Liver (tissue), 9 donors: ENCODE measurements around the gene CDC5L. TPM values are rescaled to one million over a fixed set of nuclear protein-coding genes. Genes with fewer than 3 reads are reported as not detected.
A peak's percentile ranks its signal among the peaks of the same experiment; 100 is the strongest.

Source experiments
- DNase-seq: peaks from one replicate; pipeline ENCODE4 v3.0.0-alpha.2; 2017; ENCODE audit warnings: low spot score
- H3K27ac ChIP-seq, 2 donors: one replicate each; pipeline ENCODE4 v1.7.0; 2013; ENCODE audit warnings: inconsistent platforms in 2 of 2, low read length in 2 of 2, control low read depth in 1 of 2, low read depth in 1 of 2, mild to moderate bottlenecking in 1 of 2
- H3K27me3 ChIP-seq, 4 donors: one replicate each; pipeline versions ENCODE4 v1.6.1 to v1.7.0; 2013; ENCODE audit warnings: low read length in 3 of 4, inconsistent platforms in 1 of 4, mild to moderate bottlenecking in 1 of 4, moderate library complexity in 1 of 4; ENCODE audit not compliant: control insufficient read depth in 4 of 4, insufficient read depth in 4 of 4
- H3K36me3 ChIP-seq, 4 donors: one replicate each; pipeline versions ENCODE4 v1.6.1 to v1.7.0; 2013; ENCODE audit warnings: low read length in 3 of 4, mild to moderate bottlenecking in 3 of 4, low read depth in 1 of 4, moderate library complexity in 1 of 4; ENCODE audit not compliant: control insufficient read depth in 4 of 4, insufficient read depth in 3 of 4
- H3K4me1 ChIP-seq, 4 donors: one replicate each; pipeline versions ENCODE4 v1.6.1 to v1.7.0; 2013; ENCODE audit warnings: low read length in 3 of 4, mild to moderate bottlenecking in 3 of 4, moderate library complexity in 1 of 4; ENCODE audit not compliant: control insufficient read depth in 4 of 4, insufficient read depth in 4 of 4
- H3K4me3 ChIP-seq, 3 donors: one replicate each; pipeline versions ENCODE4 v1.6.1 to v1.7.0; 2013; ENCODE audit warnings: low read length in 3 of 3, control low read depth in 1 of 3, low read depth in 1 of 3, mild to moderate bottlenecking in 1 of 3
- H3K9ac ChIP-seq, 2 donors: one replicate each; pipeline ENCODE4 v1.7.0; 2013; ENCODE audit warnings: low read length in 2 of 2, mild to moderate bottlenecking in 2 of 2, moderate library complexity in 2 of 2, control low read depth in 1 of 2, low read depth in 1 of 2
- H3K9me3 ChIP-seq, 4 donors: one replicate each; pipeline versions ENCODE4 v1.6.1 to v1.7.0; 2013; ENCODE audit warnings: low read length in 3 of 4; ENCODE audit not compliant: control insufficient read depth in 4 of 4
- ATF3 ChIP-seq: IDR thresholded peaks from 2 replicates; pipeline ENCODE4 v1.6.1; 2016; ENCODE audit warnings: antibody characterized with exemption
- FOXA1 ChIP-seq: IDR thresholded peaks from 2 replicates; pipeline ENCODE4 v1.6.1; 2016; ENCODE audit warnings: antibody characterized with exemption
- FOXA2 ChIP-seq: IDR thresholded peaks from 2 replicates; pipeline ENCODE4 v1.6.1; 2016; ENCODE audit warnings: antibody characterized with exemption
- GABPA ChIP-seq, 2 donors: IDR thresholded peaks in 1 of 2; conservative IDR thresholded peaks in 1 of 2; 2 replicates each; pipeline ENCODE4 v1.6.1; 2016; ENCODE audit warnings: antibody characterized with exemption in 2 of 2, mild to moderate bottlenecking in 1 of 2, moderate library complexity in 1 of 2
- HNF4A ChIP-seq, 2 donors: conservative IDR thresholded peaks; 2 replicates each; pipeline ENCODE4 v1.6.1; 2016; ENCODE audit warnings: antibody characterized with exemption in 2 of 2, mild to moderate bottlenecking in 2 of 2
- HNF4G ChIP-seq: IDR thresholded peaks from 2 replicates; pipeline ENCODE4 v1.6.1; 2016; ENCODE audit warnings: antibody characterized with exemption
- JUND ChIP-seq, 2 donors: IDR thresholded peaks; 2 replicates each; pipeline ENCODE4 v1.6.1; 2016; ENCODE audit warnings: antibody characterized with exemption in 2 of 2
- NR2F2 ChIP-seq: IDR thresholded peaks from 2 replicates; pipeline ENCODE4 v1.6.1; 2016; ENCODE audit warnings: antibody characterized with exemption
- RAD21 ChIP-seq, 2 donors: IDR thresholded peaks; 2 replicates each; pipeline ENCODE4 v1.6.1; 2016; ENCODE audit warnings: antibody characterized with exemption in 2 of 2, mild to moderate bottlenecking in 2 of 2
- SP1 ChIP-seq: IDR thresholded peaks from 2 replicates; pipeline ENCODE4 v1.6.1; 2018; ENCODE audit warnings: antibody characterized with exemption, mild to moderate bottlenecking
- TAF1 ChIP-seq: conservative IDR thresholded peaks from 2 replicates; pipeline ENCODE4 v1.6.1; 2016; ENCODE audit warnings: antibody characterized with exemption, mild to moderate bottlenecking
- WGBS: extraction: QIAGEN DNeasy Blood & Tissue Kit; methylation state at CpG from one replicate; pipeline ENCODE4 v1.1.7; 2013; 5-methylcytosine and 5-hydroxymethylcytosine counted together
- polyA plus RNA-seq, 2 donors: library from polyadenylated mRNA; stranded (reverse) in 1 of 2; unstranded in 1 of 2; fragments of 200-250 nt in 1 of 2; fragments of >200 nt in 1 of 2; fragmentation: Nextera tagmentation in 1 of 2; extraction: Ambion mirVana in 1 of 2; gene quantifications; one replicate each; pipeline versions ENCODE4 v1.2.1 to v1.2.3, GENCODE V29; 2013 to 2015
- total RNA-seq, 2 donors: library from RNA; depleted of rRNA; stranded (reverse); fragments of >200 nt; gene quantifications; one replicate each; pipeline ENCODE4 v1.2.3, GENCODE V29; 2014
- TF ChIP-seq, protein P1 (sequence below): IDR thresholded peaks from 2 replicates; pipeline ENCODE4 v1.6.1; 2016; ENCODE audit warnings: antibody characterized with exemption, mild to moderate bottlenecking
- TF ChIP-seq, protein P2 (sequence below): fragments of 150-350 bp; IDR thresholded peaks from 2 replicates; pipeline ENCODE4 v1.5.1; 2017; ENCODE audit warnings: improper control_type of control experiment, low read depth, low read length; ENCODE audit not compliant: missing input control
- donor health status: healthy.
- donor health status: healthy.
- donor health status: healthy.
- donor health status: healthy.
- donor health status: healthy.

The CDC5L gene
- total and polyA plus RNA-seq, 4 donors, result 5.4 to 12.3 (median 11.0) TPM

- TF ChIP-seq, protein P1, sequence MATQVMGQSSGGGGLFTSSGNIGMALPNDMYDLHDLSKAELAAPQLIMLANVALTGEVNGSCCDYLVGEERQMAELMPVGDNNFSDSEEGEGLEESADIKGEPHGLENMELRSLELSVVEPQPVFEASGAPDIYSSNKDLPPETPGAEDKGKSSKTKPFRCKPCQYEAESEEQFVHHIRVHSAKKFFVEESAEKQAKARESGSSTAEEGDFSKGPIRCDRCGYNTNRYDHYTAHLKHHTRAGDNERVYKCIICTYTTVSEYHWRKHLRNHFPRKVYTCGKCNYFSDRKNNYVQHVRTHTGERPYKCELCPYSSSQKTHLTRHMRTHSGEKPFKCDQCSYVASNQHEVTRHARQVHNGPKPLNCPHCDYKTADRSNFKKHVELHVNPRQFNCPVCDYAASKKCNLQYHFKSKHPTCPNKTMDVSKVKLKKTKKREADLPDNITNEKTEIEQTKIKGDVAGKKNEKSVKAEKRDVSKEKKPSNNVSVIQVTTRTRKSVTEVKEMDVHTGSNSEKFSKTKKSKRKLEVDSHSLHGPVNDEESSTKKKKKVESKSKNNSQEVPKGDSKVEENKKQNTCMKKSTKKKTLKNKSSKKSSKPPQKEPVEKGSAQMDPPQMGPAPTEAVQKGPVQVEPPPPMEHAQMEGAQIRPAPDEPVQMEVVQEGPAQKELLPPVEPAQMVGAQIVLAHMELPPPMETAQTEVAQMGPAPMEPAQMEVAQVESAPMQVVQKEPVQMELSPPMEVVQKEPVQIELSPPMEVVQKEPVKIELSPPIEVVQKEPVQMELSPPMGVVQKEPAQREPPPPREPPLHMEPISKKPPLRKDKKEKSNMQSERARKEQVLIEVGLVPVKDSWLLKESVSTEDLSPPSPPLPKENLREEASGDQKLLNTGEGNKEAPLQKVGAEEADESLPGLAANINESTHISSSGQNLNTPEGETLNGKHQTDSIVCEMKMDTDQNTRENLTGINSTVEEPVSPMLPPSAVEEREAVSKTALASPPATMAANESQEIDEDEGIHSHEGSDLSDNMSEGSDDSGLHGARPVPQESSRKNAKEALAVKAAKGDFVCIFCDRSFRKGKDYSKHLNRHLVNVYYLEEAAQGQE, result no peak
These were observed 65.6 kb downstream of the CDC5L start (continued) for GRCh38 chr6:44453146-44453545.

- H3K4me3 ChIP-seq, result no peak overlapping the region
- DNase-seq, result no peak
These were observed 66.7 kb downstream of the CDC5L start for GRCh38 chr6:44454198-44454597.

DNA sequence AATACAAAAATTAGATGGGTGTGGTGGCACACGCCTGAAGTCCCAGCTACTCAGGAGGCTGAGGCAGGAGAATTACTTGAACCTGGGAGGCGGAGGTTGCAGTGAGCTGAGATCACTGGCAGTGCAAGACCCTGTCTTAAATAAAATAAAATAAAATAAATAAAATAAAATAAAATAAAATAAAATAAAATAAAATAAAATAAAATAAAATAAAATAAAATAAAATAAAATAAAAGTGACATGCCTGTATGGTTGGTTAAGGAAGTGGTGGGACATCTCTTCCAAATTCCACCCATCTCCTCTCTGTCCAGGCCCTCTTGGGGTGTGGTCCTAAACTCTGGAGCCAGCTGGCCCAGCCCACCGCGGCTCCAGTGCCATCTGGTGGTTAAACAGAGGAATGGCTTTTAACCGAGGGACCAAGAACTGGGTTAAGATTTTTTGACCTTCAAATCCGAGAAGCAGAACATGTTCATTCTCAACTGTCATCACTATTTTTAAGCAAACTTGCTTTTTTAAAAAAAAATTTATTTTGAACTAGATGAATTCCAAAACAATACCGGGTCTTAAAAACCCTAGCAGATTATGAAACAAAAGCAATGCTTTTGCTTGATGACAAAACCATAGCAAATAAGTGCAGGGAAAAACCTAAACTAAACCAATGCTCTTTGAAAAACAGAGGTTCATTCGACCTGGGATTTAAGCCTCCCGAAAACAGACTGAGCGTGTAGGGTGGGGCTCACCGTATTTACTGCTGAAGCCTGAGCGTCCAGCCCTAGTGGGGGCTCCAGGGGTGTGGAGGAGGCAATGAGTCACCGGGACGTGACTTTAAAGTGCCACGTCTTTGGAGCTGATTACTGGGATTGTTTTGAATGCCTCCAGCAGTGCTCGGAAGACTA lies 68.8 kb downstream of the CDC5L start:
- WGBS, result 35% methylated on average over 16 of the region's 16 CpGs

More at GRCh38 chr6:44454198-44454597, 66.7 kb downstream of the CDC5L start:
- no peaks in the 10 kb centered on the region for H3K9me3 ChIP-seq
- H3K9ac ChIP-seq, result no peak overlapping the region
- TF ChIP-seq SP1 (no peak), HNF4A (conservative IDR thresholded peaks at IDR 0.05) (no peak), HNF4G (no peak), FOXA2 (no peak)
- H3K27ac ChIP-seq, result no peak overlapping the region
- H3K4me1 ChIP-seq, result peaks cover 0 to 3% (median 1%) of the 10 kb centered on the region in 4 donors
- 84% methylated on average over 5 of the region's 5 CpGs for WGBS
- no peaks in the 10 kb centered on the region for H3K27me3 ChIP-seq
- H3K36me3 ChIP-seq, result peaks cover 0 to 7% (median 4%) of the 10 kb centered on the region in 4 donors

More for the DNA sequence above, 68.8 kb downstream of the CDC5L start:
- no peaks in the 10 kb centered on the region for H3K9me3 ChIP-seq
- no peak overlapping the region for H3K4me3 ChIP-seq
- TF ChIP-seq FOXA1, result no peak
- no peak for TF ChIP-seq HNF4A (conservative IDR thresholded peaks at IDR 0.05)
- TF ChIP-seq, protein P1, result no peak
- TF ChIP-seq, protein P2, sequence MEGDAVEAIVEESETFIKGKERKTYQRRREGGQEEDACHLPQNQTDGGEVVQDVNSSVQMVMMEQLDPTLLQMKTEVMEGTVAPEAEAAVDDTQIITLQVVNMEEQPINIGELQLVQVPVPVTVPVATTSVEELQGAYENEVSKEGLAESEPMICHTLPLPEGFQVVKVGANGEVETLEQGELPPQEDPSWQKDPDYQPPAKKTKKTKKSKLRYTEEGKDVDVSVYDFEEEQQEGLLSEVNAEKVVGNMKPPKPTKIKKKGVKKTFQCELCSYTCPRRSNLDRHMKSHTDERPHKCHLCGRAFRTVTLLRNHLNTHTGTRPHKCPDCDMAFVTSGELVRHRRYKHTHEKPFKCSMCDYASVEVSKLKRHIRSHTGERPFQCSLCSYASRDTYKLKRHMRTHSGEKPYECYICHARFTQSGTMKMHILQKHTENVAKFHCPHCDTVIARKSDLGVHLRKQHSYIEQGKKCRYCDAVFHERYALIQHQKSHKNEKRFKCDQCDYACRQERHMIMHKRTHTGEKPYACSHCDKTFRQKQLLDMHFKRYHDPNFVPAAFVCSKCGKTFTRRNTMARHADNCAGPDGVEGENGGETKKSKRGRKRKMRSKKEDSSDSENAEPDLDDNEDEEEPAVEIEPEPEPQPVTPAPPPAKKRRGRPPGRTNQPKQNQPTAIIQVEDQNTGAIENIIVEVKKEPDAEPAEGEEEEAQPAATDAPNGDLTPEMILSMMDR, result peak; percentile 83
- TF ChIP-seq GABPA (IDR thresholded peaks at IDR 0.05 in 1 of 2, conservative IDR thresholded peaks at IDR 0.05 in 1 of 2), result no peak
- TF ChIP-seq HNF4G, result no peak
- no peak for TF ChIP-seq SP1
- no peak for TF ChIP-seq NR2F2
- no peak for TF ChIP-seq ATF3
- TF ChIP-seq FOXA2, result no peak
- no peak for TF ChIP-seq JUND (IDR thresholded peaks at IDR 0.05)
- TF ChIP-seq RAD21 (IDR thresholded peaks at IDR 0.05), result peak; percentile 80 to 88
- TF ChIP-seq TAF1, result no peak
- H3K27ac ChIP-seq, result no peak overlapping the region
- H3K36me3 ChIP-seq, result peaks cover 0 to 7% (median 4%) of the 10 kb centered on the region in 4 donors
- H3K9ac ChIP-seq, result no peak overlapping the region
- DNase-seq, result no peak
- H3K27me3 ChIP-seq, result no peaks in the 10 kb centered on the region
- H3K4me1 ChIP-seq, result peaks cover 0 to 3% (median 1%) of the 10 kb centered on the region in 4 donors
